OCI-M2 (cell line): ENCODE measurements around the gene SLC25A45.
A peak's percentile ranks its signal among the peaks of the same experiment; 100 is the strongest.

Source experiments
- DNase-seq: peaks from one replicate; lab custom pipeline; 2025; ENCODE audit not compliant: unreplicated experiment; lab: John Stamatoyannopoulos, UW

The SLC25A45 gene, protein sequence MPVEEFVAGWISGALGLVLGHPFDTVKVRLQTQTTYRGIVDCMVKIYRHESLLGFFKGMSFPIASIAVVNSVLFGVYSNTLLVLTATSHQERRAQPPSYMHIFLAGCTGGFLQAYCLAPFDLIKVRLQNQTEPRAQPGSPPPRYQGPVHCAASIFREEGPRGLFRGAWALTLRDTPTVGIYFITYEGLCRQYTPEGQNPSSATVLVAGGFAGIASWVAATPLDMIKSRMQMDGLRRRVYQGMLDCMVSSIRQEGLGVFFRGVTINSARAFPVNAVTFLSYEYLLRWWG

DNA sequence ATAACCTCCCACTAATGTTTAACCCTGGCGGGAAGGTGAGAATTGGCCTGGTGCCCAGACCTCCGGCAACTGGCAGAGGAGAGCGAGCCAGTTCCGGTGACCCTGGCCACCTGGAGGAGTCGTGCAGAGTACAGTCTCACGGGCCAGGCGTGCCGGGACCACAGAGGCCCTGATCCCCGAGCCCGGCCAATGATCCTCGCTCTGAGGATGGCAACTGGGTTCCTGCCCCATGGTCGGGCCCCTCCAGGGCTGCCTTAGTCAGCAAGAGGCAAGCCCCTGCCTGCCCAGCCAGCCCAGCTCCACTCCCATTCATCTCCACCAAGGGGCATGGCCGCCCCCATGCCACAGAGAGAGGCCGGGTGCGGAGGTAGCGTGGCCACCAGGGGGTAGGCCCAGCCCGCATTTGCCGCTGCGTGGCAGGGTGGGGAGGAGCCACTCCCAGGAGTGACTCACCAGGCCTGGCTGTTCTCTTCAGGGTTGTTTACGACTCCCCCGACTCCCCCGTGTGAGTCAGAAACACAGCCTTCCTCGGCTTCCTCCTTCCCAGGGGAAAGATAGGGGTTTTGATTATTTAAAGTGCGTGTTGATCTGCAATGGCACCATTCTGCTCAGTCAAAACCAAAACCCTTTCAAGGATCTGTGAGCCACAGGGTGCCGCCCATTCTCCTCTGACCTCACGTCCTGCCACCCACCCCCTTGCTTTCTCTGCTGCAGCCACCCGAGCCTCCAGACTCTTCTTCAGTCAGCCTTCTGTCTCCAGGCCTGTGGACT lies at the start of gene SLC25A45:
Gene SLC25A45 (minus strand): TSS at position 614 of the 771 bp plus-strand sequence. CDS start 695 bp downstream, outside the sequence.
- peak; percentile 74 for DNase-seq

DNA sequence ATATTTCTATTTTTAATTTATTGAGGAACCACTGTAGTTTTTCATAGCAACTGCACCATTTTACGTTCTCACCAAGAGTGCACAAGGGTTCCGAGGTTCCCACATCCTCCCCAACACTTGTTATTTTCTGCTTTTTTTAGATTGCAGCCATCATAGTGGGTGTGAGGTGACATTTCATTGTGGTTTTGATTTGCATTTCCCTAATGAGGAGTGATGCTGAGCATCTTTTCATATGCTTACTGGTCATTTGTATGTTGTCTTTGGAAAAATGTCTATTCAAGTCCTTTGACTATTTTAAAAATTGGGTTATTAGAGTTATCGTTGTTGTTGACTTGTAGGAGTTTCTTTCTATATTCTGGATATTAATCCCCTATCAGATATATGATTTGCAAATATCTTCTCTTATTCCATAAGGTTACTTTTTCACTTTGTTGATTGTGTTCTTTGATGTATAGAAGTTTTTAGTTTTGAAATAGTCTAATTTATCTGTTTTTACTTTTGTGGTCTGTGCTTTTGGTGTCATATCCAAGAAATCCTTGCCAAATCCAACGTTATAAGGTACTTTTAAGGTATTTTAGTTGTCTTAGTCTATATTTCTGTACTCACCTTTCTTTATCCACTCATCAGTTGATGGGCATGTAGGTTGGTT lies 49.1 kb upstream of the SLC25A45 start:
- DNase-seq = no peak

DNA sequence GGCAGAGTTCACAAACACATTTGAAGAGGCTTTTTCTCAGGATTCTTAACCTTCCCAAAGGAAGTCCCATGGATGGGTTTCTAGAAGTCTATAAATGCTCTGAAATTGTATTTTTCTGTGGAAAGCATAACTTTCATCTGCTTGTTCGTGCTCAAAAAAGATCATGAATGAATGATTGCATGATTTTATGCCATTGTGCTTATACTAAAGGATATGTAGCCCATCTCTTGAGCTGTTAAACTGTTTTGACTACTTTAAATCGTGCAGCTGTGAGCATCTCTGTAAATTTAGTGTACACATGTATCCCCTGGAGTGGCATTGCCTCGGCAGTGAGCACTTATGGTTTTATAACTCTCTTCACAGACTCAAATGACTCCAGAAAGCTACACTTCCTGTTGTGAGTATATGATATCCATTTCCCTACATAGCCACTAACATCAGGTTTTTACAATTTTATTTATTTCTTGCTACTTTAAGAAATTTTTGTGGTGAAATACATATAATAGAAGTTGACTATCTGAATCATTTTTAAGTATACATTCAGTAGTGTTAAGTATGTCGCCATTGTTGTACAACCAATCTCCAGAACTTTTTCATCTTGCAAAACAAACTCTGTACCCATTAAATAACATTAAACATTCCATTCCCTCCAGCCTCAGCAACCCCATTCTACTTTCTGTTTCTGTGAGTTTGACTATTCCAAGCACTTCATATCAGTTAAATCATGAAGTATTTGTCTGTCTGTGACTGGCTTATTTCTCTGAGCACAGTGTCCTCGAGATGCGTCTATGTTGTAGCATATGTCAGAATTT lies 48.2 kb upstream of the SLC25A45 start:
- no peak for DNase-seq

DNA sequence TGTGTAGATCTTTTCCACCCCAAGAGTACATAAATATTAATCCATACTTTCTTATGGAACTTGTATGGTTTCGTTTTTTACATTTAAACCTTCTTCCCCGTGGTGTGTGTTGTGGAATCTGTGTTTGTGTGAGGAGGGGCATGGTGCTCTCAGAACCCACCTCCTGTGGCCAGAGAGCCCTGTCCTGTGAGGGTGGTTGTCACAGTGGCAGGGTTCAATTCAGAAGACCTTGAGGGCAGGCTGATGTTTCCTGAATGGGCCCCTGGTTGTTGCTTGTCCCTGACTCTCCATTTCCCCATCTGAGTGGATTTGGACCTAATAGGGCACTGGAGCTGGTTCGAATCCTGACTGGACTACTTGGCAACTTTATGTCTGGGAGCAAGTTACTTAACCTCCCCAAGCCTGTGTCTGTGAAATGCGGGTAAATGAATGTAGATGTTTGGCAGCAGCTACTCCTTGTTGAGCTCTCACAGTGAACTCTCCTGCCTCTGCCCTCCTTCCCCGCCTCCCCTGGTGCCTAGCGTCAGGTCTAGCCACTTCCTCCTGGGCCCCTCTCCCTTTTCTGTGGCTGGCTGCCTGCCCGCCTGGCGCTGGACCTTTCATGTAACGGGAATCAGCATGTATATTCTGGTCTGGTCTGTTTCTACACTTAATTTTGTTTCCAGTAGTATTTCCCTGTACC lies 47.4 kb upstream of the SLC25A45 start:
- no peak for DNase-seq

DNA sequence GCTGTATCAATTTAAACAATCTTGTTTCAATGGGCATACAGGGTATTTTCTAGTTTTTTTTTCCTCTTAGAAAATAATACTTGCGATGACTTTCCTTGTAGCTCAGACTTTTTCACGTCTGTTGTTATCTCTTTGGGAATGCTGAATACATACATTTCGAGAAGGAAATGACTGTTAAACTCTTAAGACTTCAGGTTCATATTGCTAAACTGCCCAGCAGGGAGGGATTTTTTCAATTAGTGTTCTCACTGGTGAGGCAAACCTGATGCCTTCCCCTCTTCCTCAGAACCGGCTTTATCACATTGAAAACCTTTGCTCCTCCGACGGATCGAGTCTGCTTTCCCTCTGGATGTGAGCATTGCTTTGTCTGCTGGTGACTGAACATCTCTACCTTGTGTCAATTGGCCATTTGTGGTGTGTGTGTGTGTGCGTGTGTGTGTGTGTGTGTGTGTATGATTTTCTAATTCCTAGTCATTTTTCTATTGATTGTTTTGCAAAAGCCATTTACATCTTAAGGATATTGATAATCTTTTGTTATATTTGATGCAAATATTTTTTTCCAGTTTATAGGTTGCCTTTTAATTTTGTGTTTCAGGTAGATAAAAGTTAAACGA lies 46.7 kb upstream of the SLC25A45 start:
- DNase-seq = no peak

DNA sequence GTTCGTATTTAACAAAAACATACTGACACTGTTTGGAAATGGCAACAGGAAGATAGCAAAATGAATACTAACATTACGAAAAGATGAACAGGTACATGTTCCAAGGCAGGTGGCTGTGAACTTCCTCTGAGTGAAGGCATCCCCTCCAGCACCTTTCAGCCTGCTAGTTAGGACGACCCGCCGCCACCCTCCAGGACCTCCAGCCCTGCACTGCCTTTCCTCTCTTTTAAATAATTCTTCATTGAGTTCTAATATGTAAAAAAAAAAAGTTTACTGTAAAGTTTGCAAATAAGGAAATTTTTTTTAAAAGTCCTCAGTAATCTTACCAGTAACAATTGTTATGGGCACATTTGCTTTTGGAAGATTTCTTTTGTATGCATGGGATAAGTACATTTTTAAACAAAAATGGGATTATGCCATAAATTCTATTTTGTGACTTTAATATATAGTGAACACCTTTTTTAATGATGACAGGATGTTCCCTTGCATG lies 46.2 kb upstream of the SLC25A45 start:
- DNase-seq = no peak

DNA sequence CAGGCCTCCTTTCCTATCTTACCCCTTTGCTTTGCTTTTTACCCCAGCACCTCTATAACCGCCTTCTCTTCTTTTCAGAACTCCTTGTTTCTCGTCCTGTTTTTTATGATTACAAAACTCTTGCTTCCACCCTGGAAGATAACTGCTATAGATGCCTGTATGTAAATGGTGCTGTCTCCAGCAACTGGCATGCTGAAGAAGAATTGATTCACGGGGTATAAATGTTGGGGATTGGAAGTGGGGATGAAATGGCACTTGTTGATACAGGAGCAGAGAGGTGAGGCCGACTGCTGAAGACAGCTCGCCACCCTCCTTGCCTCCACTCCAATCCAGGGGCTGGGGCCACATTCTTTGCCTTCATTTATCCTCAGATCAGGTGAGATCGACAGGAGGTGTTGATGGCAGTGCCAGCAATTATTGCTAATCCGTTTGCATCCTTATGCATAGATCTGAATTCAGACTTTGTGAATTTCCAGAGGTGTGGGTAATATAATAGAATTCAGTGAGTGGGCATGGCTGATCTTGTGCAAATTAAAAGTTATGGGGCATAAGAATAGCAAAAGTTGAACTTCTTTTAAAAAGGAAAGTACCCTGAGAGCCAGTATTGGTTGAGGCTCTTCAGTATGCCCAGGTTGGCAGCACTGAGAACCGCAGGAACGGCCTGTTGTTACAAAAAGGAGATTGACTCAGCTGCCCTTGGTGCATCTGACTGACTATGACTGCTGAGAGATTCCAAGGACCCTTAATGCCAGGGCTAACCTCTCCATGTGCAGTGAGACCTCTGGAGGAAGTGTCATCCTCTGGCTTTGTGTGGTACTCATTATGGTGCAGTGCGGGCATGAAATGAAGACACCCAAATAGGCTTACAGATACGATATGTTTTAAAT lies 45.5 kb upstream of the SLC25A45 start:
- DNase-seq = no peak

DNA sequence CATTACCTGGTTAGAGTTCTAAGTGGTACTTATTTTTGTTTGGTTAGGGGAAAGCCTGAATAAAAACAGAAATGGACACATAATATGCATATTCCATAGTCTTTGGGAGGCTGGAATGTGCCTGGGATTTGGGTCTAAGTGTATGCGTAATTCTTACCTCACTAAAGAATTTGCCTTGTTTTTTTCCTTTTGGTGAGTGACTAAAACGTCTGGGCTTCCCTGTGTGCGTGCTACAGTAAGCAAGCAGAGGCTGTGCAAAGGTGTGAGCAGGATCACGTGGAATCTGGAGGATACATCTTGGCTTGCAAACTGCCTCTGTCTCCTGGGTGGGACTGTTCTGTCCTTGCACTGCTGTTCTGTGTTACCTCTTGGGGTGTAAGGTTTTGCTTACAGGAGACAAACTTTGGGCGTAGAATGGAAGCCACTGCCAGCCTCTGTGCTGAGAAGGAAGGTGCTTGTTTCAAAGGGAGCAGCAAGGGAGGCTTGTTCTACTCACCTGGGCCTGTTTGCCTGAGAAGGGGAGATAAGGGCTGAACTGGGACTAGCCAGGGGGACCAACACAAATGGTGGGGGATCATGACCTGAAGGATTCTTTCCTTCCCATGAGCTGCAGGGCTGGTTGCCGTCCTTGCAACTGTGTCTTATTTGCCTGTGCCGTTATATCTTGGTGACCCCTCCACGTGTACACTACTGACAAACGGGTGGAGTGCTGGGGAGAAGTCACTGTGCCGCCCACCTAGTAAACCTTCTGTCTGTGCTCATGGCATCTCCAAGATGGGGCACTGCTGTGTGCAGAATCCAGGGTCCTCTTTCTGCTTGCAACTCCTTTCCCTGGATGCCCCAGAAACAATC lies 44.6 kb upstream of the SLC25A45 start:
- DNase-seq = no peak

DNA sequence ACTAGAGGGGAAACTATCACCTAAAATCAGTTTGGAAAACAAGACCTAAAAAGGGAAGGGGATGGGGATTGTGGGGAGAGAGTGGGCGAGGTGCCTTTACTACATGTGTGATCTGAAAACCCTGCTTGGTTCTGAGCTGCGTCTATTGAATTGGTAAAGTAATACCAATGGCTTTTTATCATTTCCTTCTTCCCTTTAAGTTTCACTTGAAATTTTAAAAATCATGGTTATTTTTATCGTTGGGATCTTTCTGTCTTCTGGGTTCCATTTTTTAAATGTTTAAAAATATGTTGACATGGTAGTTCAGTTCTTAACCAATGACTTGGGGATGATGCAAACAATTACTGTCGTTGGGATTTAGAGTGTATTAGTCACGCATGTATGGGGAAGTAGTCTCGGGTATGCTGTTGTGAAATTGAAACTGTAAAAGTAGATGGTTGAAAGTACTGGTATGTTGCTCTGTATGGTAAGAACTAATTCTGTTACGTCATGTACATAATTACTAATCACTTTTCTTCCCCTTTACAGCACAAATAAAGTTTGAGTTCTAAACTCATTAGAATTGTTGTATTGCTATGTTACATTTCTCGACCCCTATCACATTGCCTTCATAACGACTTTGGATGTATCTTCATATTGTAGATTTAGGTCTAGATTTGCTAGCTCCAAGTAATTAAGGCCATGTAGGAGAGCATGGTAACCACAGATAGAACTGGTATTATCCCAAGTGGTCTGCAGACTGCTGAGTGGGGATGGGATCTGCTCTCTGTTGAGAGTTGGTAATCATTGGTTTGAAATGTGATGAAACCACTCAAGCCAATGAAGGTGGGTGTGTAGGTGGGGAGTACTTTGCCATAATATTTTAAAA lies 43.8 kb upstream of the SLC25A45 start:
- DNase-seq = no peak

DNA sequence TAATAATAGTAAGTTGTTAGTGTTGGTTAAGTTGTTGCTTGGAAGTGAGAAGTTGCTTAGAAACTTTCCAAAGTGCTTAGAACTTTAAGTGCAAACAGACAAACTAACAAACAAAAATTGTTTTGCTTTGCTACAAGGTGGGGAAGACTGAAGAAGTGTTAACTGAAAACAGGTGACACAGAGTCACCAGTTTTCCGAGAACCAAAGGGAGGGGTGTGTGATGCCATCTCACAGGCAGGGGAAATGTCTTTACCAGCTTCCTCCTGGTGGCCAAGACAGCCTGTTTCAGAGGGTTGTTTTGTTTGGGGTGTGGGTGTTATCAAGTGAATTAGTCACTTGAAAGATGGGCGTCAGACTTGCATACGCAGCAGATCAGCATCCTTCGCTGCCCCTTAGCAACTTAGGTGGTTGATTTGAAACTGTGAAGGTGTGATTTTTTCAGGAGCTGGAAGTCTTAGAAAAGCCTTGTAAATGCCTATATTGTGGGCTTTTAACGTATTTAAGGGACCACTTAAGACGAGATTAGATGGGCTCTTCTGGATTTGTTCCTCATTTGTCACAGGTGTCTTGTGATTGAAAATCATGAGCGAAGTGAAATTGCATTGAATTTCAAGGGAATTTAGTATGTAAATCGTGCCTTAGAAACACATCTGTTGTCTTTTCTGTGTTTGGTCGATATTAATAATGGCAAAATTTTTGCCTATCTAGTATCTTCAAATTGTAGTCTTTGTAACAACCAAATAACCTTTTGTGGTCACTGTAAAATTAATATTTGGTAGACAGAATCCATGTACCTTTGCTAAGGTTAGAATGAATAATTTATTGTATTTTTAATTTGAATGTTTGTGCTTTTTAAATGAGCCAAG lies 42.9 kb upstream of the SLC25A45 start:
- DNase-seq = no peak

DNA sequence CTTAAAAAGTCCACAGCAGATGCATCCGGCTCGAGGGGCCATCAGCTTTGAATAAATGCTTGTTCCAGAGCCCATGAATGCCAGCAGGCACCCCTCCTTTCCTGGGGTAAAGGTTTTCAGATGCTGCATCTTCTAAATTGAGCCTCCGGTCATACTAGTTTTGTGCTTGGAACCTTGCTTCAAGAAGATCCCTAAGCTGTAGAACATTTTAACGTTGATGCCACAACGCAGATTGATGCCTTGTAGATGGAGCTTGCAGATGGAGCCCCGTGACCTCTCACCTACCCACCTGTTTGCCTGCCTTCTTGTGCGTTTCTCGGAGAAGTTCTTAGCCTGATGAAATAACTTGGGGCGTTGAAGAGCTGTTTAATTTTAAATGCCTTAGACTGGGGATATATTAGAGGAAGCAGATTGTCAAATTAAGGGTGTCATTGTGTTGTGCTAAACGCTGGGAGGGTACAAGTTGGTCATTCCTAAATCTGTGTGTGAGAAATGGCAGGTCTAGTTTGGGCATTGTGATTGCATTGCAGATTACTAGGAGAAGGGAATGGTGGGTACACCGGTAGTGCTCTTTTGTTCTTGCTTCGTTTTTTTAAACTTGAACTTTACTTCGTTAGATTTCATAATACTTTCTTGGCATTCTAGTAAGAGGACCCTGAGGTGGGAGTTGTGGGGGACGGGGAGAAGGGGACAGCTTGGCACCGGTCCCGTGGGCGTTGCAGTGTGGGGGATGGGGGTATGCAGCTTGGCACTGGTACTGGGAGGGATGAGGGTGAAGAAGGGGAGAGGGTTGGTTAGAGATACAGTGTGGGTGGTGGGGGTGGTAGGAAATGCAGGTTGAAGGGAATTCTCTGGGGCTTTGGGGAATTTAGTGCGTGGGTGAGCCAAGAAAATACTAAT lies 42.0 kb upstream of the SLC25A45 start:
- DNase-seq = no peak

DNA sequence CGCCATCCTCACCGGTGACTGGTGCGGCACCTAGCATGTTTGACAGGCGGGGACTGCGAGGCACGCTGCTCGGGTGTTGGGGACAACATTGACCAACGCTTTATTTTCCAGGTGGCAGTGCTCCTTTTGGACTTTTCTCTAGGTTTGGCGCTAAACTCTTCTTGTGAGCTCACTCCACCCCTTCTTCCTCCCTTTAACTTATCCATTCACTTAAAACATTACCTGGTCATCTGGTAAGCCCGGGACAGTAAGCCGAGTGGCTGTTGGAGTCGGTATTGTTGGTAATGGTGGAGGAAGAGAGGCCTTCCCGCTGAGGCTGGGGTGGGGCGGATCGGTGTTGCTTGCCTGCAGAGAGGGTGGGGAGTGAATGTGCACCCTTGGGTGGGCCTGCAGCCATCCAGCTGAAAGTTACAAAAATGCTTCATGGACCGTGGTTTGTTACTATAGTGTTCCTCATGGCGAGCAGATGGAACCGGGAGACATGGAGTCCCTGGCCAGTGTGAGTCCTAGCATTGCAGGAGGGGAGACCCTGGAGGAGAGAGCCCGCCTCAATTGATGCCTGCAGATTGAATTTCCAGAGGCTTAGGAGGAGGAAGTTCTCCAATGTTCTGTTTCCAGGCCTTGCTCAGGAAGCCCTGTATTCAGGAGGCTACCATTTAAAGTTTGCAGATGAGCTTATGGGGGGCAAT lies 41.2 kb upstream of the SLC25A45 start:
- no peak for DNase-seq

DNA sequence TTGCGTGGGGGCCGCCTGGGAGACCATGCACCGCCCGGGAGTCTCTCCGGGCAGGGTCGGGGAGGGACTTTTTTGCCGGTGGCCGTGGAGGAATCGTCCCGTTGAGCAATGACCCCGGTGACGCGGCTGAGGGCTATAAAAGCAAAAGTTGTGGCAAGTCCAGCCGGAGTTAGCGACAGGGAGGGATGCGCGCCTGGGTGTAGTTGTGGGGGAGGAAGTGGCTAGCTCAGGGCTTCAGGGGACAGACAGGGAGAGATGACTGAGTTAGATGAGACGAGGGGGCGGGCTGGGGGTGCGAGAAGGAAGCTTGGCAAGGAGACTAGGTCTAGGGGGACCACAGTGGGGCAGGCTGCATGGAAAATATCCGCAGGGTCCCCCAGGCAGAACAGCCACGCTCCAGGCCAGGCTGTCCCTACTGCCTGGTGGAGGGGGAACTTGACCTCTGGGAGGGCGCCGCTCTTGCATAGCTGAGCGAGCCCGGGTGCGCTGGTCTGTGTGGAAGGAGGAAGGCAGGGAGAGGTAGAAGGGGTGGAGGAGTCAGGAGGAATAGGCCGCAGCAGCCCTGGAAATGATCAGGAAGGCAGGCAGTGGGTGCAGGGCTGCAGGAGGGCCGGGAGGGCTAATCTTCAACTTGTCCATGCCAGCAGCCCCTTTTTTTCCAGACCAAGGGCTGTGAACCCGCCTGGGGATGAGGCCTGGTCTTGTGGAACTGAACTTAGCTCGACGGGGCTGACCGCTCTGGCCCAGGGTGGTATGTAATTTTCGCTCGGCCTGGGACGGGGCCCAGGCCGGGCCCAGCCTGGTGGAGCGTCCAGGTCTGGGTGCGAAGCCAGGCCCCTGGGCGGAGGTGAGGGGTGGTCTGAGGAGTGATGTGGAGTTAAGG lies 40.4 kb upstream of the SLC25A45 start, which contains the start of gene NEAT1:
Gene NEAT1 (plus strand): TSS at position 166 of the 883 bp plus-strand sequence.
- peak; percentile 53 for DNase-seq
